Cardiac muscle cell (in vitro differentiated cells and primary cell): ENCODE results near the gene ARID5B. TPM values are rescaled to one million over a fixed set of nuclear protein-coding genes. Genes with fewer than 3 reads are reported as not detected.

ENCODE experiments used
- DNase-seq, 2 donors: peaks; one replicate each; pipeline versions ENCODE4 v3.0.0 to v3.0.0-alpha.2; 2010 to 2017; ENCODE audit warnings: low read depth in 1 of 2, low spot score in 1 of 2
- H3K27ac ChIP-seq: fragments of 200-600 bp; sonication (generic); 2 replicates; pipeline ENCODE4 v1.5.1; 2016
- H3K27me3 ChIP-seq: fragments of 200-600 bp; sonication (generic); 2 replicates; pipeline ENCODE4 v1.6.0; 2016; ENCODE audit warnings: control low read depth
- H3K36me3 ChIP-seq: fragments of 200-600 bp; sonication (generic); 2 replicates; pipeline ENCODE4 v1.5.1; 2016; ENCODE audit warnings: control low read depth
- H3K4me1 ChIP-seq: fragments of 200-600 bp; sonication (generic); 2 replicates; pipeline ENCODE4 v1.8.1; 2017; ENCODE audit warnings: low read depth, mild to moderate bottlenecking, mixed run types
- H3K4me3 ChIP-seq: fragments of 200-600 bp; sonication (generic); 2 replicates; pipeline ENCODE4 v1.5.1; 2016; ENCODE audit warnings: mild to moderate bottlenecking
- H3K9me3 ChIP-seq: fragments of 200-600 bp; sonication (generic); 2 replicates; pipeline ENCODE4 v1.5.1; 2017; ENCODE audit warnings: low read depth, mild to moderate bottlenecking, control low read depth
- polyA plus RNA-seq: library from polyadenylated mRNA; unstranded; fragments of >200 nt; fragmentation: Nextera tagmentation; extraction: Ambion mirVana; gene quantifications from 2 replicates; pipeline ENCODE4 v1.2.1, GENCODE V29; 2016
- total RNA-seq: library from RNA; depleted of rRNA; stranded (reverse); fragments of >200 nt; gene quantifications from 2 replicates; pipeline ENCODE4 v1.2.3, GENCODE V29; 2016
- TF ChIP-seq, protein P1 (sequence below): IDR thresholded peaks from 2 replicates; pipeline ENCODE4 v1.5.1; 2012; ENCODE audit warnings: low read depth, mild to moderate bottlenecking, low read length

The ARID5B gene
- total and polyA plus RNA-seq, 2 experiments from 2014 or later, result 4.9 to 7.8 TPM

DNA sequence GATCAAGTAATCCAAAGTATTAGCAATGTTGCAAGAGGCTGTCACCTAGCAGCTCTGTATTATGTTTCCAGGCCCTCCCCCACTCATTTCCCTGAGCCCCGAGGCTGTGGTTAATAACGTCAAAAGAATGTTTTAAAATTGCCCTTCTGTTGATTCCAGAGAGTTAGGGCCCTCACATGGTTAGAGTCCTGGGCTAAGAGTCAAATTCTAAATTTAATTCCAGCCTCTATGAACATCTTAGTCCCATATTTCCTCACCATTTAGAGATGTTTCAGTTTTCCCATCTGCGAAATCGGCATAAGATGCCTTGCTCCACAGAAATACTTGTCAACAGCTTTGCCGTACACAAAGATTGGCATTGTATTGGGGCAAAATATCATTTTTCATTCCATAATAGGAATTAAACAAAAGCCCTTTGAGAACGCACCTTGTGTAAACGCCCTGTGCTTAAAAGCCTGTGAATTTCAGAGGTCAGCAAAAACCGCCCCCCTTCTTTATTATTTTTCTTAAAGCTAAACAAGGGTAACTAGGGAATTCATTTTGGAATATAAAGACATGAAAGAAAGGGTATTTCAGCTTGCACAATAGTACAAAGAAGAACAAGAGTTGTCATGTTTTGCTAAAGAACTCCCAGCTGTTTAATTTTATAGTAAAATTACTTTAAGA is 135.8 kb downstream of the ARID5B start:
- DNase-seq, result peak in 1 of 2 donors; percentile 84
- Histone ChIP-seq H3K9me3 (no peaks in the 10 kb centered on the region), H3K27ac (no peak overlapping the region)

GRCh38 chr10:62037890-62038608 is 136.6 kb downstream of the ARID5B start:
- Histone ChIP-seq H3K4me3 (no peak overlapping the region), H3K27ac (no peak overlapping the region)

More for the DNA sequence above, 135.8 kb downstream of the ARID5B start:
- Histone ChIP-seq H3K4me1 (peaks cover 4% of the 10 kb centered on the region), H3K36me3 (no peaks in the 10 kb centered on the region), H3K27me3 (no peaks in the 10 kb centered on the region), H3K4me3 (no peak overlapping the region)
- TF ChIP-seq, protein P1, sequence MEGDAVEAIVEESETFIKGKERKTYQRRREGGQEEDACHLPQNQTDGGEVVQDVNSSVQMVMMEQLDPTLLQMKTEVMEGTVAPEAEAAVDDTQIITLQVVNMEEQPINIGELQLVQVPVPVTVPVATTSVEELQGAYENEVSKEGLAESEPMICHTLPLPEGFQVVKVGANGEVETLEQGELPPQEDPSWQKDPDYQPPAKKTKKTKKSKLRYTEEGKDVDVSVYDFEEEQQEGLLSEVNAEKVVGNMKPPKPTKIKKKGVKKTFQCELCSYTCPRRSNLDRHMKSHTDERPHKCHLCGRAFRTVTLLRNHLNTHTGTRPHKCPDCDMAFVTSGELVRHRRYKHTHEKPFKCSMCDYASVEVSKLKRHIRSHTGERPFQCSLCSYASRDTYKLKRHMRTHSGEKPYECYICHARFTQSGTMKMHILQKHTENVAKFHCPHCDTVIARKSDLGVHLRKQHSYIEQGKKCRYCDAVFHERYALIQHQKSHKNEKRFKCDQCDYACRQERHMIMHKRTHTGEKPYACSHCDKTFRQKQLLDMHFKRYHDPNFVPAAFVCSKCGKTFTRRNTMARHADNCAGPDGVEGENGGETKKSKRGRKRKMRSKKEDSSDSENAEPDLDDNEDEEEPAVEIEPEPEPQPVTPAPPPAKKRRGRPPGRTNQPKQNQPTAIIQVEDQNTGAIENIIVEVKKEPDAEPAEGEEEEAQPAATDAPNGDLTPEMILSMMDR, result no peak

DNA sequence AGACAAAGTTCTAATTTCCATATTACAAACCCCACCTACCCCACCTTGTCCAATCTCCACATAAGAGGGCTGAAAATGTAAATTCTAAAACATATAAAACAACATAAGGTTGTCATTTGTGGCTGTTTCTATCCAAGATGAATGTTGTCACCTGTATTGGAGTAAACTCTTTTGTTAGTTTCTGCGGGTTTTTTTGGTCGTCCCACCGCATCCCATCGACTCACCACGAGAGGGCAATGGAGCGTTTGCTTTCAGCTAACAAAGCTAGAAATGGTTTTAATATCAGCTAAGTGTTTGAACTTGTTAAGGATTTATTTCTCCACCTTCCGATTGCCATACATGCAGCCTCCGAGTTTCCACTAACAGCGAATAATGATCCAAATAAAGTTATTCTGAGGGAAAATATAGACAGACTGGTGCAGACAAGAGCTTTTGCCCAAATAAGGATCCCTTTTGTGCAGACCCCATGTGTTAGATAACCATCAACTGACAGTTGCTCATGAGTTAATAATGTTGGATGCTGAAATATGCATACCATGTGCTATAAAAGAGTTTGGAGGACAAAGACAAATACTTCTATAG is 137.2 kb downstream of the ARID5B start:
- peak; percentile 69 to 87 for DNase-seq
- Histone ChIP-seq H3K36me3 (no peaks in the 10 kb centered on the region), H3K27ac (no peak overlapping the region), H3K27me3 (no peaks in the 10 kb centered on the region), H3K9me3 (no peaks in the 10 kb centered on the region), H3K4me3 (no peak overlapping the region), H3K4me1 (peaks cover 4% of the 10 kb centered on the region)
- TF ChIP-seq, protein P1, result peak; percentile 88

More at GRCh38 chr10:62037890-62038608, 136.6 kb downstream of the ARID5B start:
- no peak for DNase-seq
- Histone ChIP-seq H3K9me3 (no peaks in the 10 kb centered on the region), H3K27me3 (no peaks in the 10 kb centered on the region), H3K36me3 (no peaks in the 10 kb centered on the region), H3K4me1 (peaks cover 4% of the 10 kb centered on the region)
- TF ChIP-seq, protein P1, result no peak

GRCh38 chr10:62039954-62040353 is 138.5 kb downstream of the ARID5B start:
- H3K4me3 ChIP-seq, result no peak overlapping the region
- no peak for DNase-seq
- no peaks in the 10 kb centered on the region for H3K36me3 ChIP-seq
- no peaks in the 10 kb centered on the region for H3K9me3 ChIP-seq
- H3K27me3 ChIP-seq, result no peaks in the 10 kb centered on the region
- no peaks in the 10 kb centered on the region for H3K4me1 ChIP-seq
- no peak overlapping the region for H3K27ac ChIP-seq
- TF ChIP-seq, protein P1, result no peak

GRCh38 chr10:62040881-62041280 is 139.4 kb downstream of the ARID5B start:
- Histone ChIP-seq H3K27me3 (no peaks in the 10 kb centered on the region), H3K9me3 (no peaks in the 10 kb centered on the region), H3K4me3 (no peak overlapping the region), H3K27ac (no peak overlapping the region), H3K4me1 (peaks cover 2% of the 10 kb centered on the region), H3K36me3 (no peaks in the 10 kb centered on the region)
- TF ChIP-seq, protein P1, result no peak
- DNase-seq, result no peak
